HepG2 (cell line): ENCODE results near the gene PLXNA1. TPM values are rescaled to one million over a fixed set of nuclear protein-coding genes. Genes with fewer than 3 reads are reported as not detected.

Source experiments
- ASH2L ChIP-seq: fragments of 300-600, 200-600 bp; sonication (generic); IDR thresholded peaks from 2 replicates; pipeline ENCODE4 v1.7.0; 2017; ENCODE audit warnings: low read depth, mild to moderate bottlenecking, moderate library complexity, mixed read lengths, low read length; ENCODE audit not compliant: insufficient read length
- CC2D1A ChIP-seq: sonication (generic); formaldehyde crosslinking; IDR thresholded peaks from 2 replicates; pipeline ENCODE4 v1.8.1; 2023; ENCODE audit warnings: mild to moderate bottlenecking, missing genetic modification reagents
- CREBL2 ChIP-seq: sonication (generic); formaldehyde crosslinking; IDR thresholded peaks from 2 replicates; pipeline ENCODE4 v1.8.1; 2023; ENCODE audit warnings: missing genetic modification reagents, mild to moderate bottlenecking, borderline replicate concordance
- DR1 ChIP-seq: sonication (generic); formaldehyde crosslinking; IDR thresholded peaks from 2 replicates; pipeline ENCODE4 v1.8.0; 2021; ENCODE audit warnings: mild to moderate bottlenecking, missing genetic modification reagents, inconsistent platforms
- HIC2 ChIP-seq: sonication (generic); formaldehyde crosslinking; IDR thresholded peaks from 2 replicates; pipeline ENCODE4 v1.9.0; 2022; ENCODE audit warnings: low read depth, missing genetic modification reagents
- IKZF1 ChIP-seq: fragments of 450-650 bp; IDR thresholded peaks from 2 replicates; pipeline ENCODE4 v1.7.1; 2016
- MTA1 ChIP-seq: sonication (generic); formaldehyde crosslinking; IDR thresholded peaks from 2 replicates; pipeline ENCODE4 v1.4.0; 2020; ENCODE audit warnings: missing genetic modification reagents, mild to moderate bottlenecking, borderline replicate concordance
- NCOR1 ChIP-seq: fragments of 200-600 bp; sonication (generic); IDR thresholded peaks from 2 replicates; pipeline ENCODE4 v1.7.0; 2017; ENCODE audit warnings: antibody characterized with exemption, low read length, borderline replicate concordance
- NR0B2 ChIP-seq: sonication (generic); formaldehyde crosslinking; IDR thresholded peaks from 2 replicates; pipeline ENCODE4 v1.4.0; 2020; ENCODE audit warnings: mild to moderate bottlenecking, missing genetic modification reagents
- SKI ChIP-seq: fragments of 450-650 bp; IDR thresholded peaks from one replicate; pipeline ENCODE4 v1.6.1; 2018; ENCODE audit warnings: mild to moderate bottlenecking; ENCODE audit not compliant: partially characterized antibody
- SNAPC5 ChIP-seq: sonication (generic); formaldehyde crosslinking; IDR thresholded peaks from 2 replicates; pipeline ENCODE4 v1.8.1; 2023; ENCODE audit warnings: mild to moderate bottlenecking, missing genetic modification reagents, borderline replicate concordance
- THAP8 ChIP-seq: sonication (generic); formaldehyde crosslinking; IDR thresholded peaks from 2 replicates; pipeline ENCODE4 v1.5.1; 2020; ENCODE audit warnings: missing genetic modification reagents, mild to moderate bottlenecking, borderline replicate concordance
- ZBTB14 ChIP-seq: sonication (generic); formaldehyde crosslinking; IDR thresholded peaks from 2 replicates; pipeline ENCODE4 v1.4.0; 2020; ENCODE audit warnings: missing genetic modification reagents
- ZBTB2 ChIP-seq: sonication (generic); formaldehyde crosslinking; IDR thresholded peaks from 2 replicates; pipeline ENCODE4 v1.8.0; 2022; ENCODE audit warnings: low read depth, missing genetic modification reagents
- ZFP37 ChIP-seq: sonication (generic); formaldehyde crosslinking; IDR thresholded peaks from 2 replicates; pipeline ENCODE4 v1.4.0; 2020; ENCODE audit warnings: missing genetic modification reagents, borderline replicate concordance
- ZGPAT ChIP-seq: IDR thresholded peaks from 2 replicates; pipeline ENCODE4 v1.6.1; 2016; ENCODE audit warnings: mild to moderate bottlenecking
- ZNF136 ChIP-seq: sonication (generic); formaldehyde crosslinking; IDR thresholded peaks from 2 replicates; pipeline ENCODE4 v1.8.1; 2022; ENCODE audit warnings: low read depth, mild to moderate bottlenecking, moderate library complexity, missing genetic modification reagents
- ZNF280B ChIP-seq: sonication (generic); formaldehyde crosslinking; IDR thresholded peaks from 2 replicates; pipeline ENCODE4 v1.5.0; 2020; ENCODE audit warnings: missing genetic modification reagents, mild to moderate bottlenecking, borderline replicate concordance
- ZNF570 ChIP-seq: sonication (generic); formaldehyde crosslinking; IDR thresholded peaks from 2 replicates; pipeline ENCODE4 v1.4.0; 2020; ENCODE audit warnings: mild to moderate bottlenecking, missing genetic modification reagents, borderline replicate concordance
- polyA plus RNA-seq, 8 experiments: library from polyadenylated mRNA; depleted of rRNA in 3 of 8; stranded (reverse) in 7 of 8; unstranded in 1 of 8; fragments of >200 nt; fragmentation: Illumina TruSeq in 4 of 8; extraction: Trizol in 4 of 8; gene quantifications; 2 replicates each; pipeline versions ENCODE4 v1.2.1 to v1.2.3, GENCODE V29; 2011 to 2016; ENCODE audit warnings: low read depth in 4 of 8, missing spikeins in 1 of 8, mixed read lengths in 1 of 8; ENCODE audit not compliant: insufficient read depth in 1 of 8
- total RNA-seq, 5 experiments: library from RNA; depleted of rRNA; stranded (reverse); fragments of >200 nt; fragmentation: Illumina TruSeq; extraction: Trizol; gene quantifications; 2 replicates each; pipeline ENCODE4 v1.2.3, GENCODE V29; 2016; ENCODE audit warnings: low read depth in 1 of 5

Gene PLXNA1
- total and polyA plus RNA-seq, 2 of the 13 experiments (the other 11 are each of a cell fraction or from before 2014, with no cell fraction given): 16.6 to 18.2 TPM

- TF ChIP-seq ZBTB2 (CRISPR knock-in tag) (no peak), ZNF136 (CRISPR knock-in tag) (no peak), DR1 (CRISPR knock-in tag) (no peak), ASH2L (peak; percentile 42), HIC2 (CRISPR knock-in tag) (peak; percentile 34; the same call in 1 of the 2 replicates), ZBTB14 (CRISPR knock-in tag) (peak; percentile 74), SNAPC5 (no peak), ZNF280B (CRISPR knock-in tag) (no peak), NR0B2 (no peak), ZNF570 (CRISPR knock-in tag) (no peak), ZFP37 (no peak), SKI (peak; percentile 29), NCOR1 (no peak), CREBL2 (CRISPR knock-in tag) (no peak), THAP8 (CRISPR knock-in tag) (no peak), CC2D1A (CRISPR knock-in tag) (no peak), MTA1 (CRISPR knock-in tag) (peak; percentile 88), IKZF1 (no peak), ZGPAT (CRISPR knock-in tag) (peak; percentile 69)
Observed at GRCh38 chr3:126982471-126983175, at the start of gene PLXNA1 (continued).
